Measurements from ENCODE around the gene CNTN1.

DNA sequence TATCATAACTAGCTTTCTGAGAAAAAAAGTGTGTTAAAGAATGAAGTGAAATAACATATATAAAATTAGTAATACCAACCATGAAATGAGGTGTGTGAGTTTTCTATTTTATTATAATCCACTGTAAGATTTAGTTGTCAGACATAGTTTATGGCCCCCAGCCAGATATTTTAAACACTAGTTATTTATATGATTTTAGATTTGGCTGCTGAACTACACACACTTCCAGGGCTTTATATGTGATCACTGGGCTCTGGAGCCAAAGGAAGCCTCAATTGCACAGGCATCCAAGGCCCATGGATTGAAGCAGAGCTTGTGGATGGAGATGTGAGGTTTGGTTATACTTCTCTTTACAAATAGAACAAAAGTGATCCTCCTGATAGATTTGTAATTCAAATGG, 48.7 kb upstream of the CNTN1 start:
- TF ChIP-seq POLR2A (IDR thresholded peaks at IDR 0.05; ENCODE audit: low read depth, low read length) (no peak), POLR2AphosphoS5 (IDR thresholded peaks at IDR 0.05; ENCODE audit: low read depth, low read length) (no peak), POU2F2 (IDR thresholded peaks at IDR 0.05; ENCODE audit: low read depth, low read length) (no peak), TAF1 (IDR thresholded peaks at IDR 0.05; ENCODE audit: low read depth, low read length) (no peak), SPI1 (IDR thresholded peaks at IDR 0.05; ENCODE audit: low read depth, low read length) (no peak)

Data from GM12891 (cell line).